GM18526 (cell line): ENCODE measurements around the gene CDYL.

Experiments
- POLR2A ChIP-seq: IDR thresholded peaks from 3 replicates; pipeline ENCODE4 v1.6.1; 2011; ENCODE audit not compliant: insufficient read length; ENCODE audit errors: extremely low read depth

CDYL gene

DNA sequence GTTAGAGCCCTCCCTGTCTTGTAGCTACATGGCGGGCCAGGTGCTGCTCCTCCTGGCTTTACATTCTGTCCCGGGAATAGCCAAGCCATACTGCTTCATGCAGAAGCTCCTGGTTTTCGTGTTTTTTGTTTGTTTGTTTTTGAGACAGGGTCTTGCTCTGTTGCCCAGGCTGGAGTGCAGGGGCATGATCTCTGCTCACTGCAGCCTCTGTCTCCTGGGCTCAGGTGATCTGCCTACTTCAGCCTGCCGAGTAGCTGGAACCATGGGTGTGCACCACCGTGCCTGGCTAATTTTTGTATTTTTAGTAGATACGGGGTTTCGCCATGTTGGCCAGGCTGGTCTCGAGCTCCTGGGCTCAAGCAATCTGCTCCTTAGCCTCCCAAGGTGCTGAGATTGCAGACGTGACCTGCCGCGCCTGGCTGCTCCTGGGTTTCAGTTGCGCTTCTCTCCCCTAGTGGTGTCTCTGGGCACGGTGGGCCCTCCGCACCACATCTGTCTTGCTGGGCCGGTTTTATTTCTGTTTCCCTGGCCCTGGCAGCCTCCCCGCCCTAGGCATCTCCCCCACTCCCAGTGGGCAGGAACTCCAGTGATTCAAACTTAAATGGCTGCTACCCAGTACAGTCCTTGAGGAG lies 12.9 kb downstream of the CDYL start:
- no peak for TF ChIP-seq POLR2A

DNA sequence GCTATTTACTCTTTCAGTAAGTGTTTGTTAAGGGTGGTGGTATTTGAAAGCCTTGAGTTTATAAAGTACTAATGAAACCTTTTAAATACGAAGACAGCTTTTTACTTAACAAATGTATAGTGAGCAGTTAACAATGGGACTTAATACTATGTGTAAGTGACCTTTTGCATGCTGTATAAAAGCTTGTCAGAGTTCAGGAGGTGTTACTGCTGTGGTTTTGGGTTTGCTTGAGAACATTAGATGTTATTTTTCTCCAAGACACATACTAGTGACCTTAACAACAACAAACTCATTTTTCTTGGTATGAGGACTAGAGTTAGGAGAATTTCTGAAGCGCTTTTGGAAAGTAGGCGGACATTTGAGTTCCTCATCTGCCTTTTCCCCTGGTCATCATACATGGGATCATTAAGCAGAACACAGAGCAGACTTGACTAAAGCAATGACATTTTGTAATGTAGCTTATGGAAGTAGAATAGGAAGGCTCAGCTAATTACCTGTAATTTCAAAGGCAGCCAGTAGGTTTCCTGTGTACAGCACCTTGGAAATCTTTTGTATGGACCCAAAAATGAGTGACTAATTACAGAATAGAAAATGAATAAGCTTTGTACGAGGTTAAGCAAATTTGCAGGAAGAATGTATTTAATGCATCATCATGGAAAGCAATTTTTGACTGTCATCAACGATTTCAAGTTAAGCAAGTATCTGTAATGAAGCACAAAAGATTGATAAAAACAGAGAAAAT lies 14.1 kb downstream of the CDYL start:
- no peak for TF ChIP-seq POLR2A

DNA sequence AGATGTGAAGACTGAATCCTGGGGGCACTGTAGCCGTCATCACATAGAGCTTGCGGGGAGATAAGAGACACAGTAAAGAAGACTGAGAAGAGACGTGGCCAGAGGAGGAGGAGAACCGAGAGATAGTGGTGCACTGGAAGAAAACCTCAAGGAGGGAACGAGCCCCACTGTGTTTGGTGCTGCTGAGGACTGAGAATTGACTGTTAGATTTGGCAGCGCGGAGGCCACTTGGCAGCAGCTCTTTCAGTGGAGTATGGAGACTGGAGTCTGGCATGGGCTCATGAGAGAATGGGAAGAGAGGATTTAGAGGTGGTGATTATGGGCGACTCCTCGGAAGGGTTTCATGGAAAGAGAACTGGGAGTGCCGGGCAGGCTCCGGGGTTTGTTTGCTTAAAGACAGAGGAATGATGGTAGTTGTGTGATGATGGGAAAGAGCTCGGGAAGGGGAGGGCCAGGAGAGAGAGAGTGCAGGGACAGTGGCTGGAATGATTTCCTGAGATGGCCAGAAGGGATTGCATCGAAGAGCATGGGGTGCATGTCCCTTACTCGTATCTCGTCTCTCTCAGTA lies 18.0 kb downstream of the CDYL start:
- TF ChIP-seq POLR2A: no peak

DNA sequence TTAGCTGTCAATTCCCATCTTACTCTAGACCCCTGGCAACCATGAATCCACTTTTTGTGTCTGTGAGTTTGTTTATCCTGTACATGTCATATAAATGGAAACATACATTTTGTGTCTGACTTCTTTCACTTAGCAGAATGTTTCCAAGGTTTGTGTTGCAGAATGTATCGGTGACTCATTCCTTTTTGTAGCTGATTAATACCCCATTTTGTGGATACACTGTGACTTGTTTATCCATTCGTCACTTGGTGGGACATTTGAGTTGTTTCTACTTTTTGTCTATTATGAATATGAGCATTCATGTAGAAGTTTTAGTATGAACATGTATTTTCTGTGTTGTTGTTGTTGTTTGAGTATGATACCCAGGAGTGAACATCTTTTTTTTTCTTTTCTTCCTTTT lies 21.4 kb downstream of the CDYL start:
- TF ChIP-seq POLR2A: no peak

DNA sequence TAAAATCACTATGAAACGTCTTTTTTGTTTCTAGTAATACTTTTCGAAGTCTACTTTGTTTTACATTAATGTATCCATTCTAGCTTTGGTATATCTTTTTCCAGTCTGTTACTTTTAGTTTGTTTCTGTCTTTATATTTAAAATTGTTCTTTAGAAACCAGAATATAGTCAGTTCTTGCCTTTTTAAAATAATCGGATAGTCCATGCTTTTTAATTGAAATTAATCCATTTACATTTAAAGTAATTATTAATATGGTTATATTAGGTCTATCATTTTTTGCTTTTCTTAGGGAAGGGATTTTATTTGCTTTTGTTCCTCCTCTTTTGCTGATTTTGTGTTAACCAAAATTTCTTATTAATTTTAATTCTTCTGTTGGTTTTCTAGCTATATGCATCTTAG lies 23.7 kb downstream of the CDYL start:
- TF ChIP-seq POLR2A: no peak

DNA sequence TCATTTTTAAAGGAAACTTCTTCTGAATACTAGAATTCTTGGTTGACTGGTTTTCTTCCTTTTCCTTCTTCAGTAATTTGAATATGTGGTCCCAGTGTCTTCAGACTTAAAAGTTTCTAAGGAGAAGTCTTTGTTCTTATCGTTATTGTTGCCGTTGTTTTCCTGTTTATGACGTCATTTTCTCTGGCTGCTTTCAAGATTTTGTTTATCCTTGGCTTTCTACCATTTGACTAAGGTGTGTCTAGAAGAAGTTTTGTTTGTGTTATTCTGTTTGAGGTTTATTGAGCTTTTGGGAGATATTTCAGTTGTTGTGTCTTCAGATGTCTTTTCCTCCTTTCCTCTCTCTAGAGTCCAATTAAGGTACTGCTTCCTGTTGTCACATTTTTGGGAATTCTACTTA lies 24.5 kb downstream of the CDYL start:
- TF ChIP-seq POLR2A: no peak

DNA sequence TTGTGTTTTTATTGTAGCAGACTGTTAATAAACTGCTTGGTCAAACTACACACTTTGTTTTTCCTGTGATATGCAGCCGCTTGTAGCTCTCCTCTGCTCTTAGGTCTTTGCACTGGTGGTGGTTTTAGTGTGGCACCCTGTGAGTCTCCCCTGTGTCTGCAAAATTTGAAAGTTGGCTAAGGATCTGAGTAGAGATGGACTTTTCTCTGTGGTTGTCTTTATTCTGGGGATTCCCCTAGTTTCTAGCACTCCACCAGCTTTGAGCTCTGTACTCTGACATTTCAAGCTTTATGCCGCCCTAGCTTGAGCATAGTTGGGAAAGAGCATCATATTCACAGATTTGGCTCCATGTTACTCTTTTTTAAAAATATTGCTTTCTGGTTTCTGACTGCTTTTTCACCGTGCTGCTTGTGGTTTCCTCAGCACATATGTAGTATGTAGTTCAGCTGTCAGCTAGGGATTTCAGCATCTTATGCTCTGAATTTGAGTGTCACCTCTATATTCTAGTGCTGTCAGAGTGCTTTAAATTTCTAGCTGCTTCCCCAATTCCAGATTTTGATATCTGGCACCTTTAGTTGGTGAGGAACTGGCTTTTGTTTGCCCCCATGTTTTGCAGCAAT lies 25.4 kb downstream of the CDYL start:
- TF ChIP-seq POLR2A: no peak

DNA sequence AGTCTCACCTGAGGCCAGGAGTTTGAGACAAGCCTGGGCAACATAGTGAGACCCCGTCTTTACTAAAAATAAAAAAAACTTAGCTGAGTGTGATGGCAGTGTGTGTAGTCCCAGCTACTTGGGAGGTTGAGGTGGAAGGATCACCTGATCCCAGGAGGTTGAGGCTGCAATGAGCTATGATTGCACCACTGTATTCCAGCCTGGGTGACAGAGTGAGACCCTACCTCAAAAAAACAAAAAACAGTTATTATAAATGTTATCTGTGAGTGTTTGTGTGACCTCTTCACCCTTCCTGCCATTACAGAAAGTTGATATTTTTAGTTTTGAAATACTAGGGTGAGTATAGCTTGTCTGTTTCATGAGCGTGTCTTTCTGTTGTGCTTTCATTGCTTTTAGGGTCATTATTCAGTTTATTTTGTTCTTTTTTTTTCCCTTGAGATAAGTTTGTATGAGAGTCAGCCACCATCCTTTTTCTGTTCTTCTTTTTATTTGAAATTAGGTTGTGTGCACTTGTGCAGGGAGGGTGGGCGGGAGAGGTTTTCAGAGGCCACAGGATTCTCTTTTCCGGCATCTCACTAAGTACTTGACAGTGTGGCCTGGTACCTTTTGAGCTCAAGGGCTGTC lies 26.2 kb downstream of the CDYL start:
- TF ChIP-seq POLR2A: no peak

DNA sequence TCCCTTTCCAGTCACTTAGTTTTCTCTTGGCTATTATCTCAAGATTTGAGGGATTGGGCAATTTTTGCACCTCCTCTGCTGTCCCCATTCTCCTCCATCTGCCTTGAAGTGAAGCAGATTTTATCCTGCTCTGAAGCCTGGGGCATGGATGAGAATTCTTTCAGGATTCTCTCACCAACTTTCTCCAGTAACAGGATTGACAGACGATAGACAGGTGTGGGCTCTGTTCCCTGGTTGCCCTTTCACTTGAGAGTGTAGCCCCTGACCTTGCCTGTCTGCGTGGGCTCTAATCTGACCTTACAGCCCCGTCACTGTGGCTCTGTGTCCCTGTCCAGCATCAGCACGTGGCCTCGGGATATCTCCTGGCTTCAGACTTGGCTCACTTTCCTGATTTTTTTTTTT lies 27.1 kb downstream of the CDYL start:
- no peak for TF ChIP-seq POLR2A

DNA sequence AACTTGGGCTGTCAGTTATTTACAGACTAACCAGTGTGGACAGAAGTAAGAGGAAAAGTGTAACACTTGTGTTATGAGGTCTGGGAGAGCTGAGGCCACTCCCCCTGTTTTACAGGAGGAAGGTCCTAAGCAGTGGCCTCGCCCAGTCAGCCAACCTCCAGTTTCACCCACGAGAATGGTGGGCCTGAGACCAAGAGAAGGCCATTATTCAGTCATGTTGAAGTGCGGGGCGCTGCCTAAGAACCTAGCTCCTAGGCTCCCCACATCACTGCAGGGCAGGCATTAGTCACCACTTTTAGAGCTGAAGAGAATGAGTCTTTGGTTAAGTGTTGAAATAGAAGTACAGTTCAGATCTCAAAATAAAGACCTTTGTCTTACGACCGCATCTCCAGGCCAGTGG lies 27.9 kb downstream of the CDYL start:
- no peak for TF ChIP-seq POLR2A

DNA sequence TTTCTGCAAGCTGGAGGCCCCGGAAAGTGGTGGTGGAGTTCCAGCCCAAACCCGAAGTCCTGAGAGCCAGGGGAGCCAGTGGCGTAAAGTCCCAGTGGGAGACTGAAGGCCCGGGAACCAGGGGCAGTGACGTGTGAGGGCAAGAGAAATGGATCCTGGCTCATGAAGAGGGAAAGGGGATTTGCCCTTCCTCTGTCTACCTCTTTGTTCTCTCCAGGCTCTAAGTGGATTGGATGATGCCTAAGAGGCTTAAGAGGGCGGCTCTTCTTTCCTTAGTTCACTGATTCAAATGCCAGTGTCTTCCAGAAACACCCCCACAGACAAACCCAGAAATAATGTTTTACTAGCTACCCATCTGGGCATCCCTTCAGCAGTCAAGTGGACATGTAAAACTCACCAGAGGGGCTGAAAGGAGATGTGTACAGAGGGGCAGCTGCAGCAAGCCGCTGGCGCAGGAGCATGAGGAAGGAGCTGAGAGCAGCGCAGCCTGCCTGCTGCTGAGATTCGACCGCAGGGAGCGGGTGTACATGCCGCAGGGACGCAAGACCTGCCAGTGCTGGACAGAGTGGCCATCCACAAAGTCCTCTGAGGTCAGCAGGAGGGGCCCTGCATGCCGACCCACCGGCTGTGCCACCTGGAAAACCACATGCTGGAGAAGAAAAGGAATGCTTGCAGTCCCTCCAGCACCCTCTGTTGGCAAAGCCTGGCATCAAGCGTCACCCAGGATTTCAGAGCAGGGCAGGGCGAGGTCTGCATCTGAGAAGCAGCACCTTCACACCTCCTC lies 29.5 kb downstream of the CDYL start:
- TF ChIP-seq POLR2A: no peak

DNA sequence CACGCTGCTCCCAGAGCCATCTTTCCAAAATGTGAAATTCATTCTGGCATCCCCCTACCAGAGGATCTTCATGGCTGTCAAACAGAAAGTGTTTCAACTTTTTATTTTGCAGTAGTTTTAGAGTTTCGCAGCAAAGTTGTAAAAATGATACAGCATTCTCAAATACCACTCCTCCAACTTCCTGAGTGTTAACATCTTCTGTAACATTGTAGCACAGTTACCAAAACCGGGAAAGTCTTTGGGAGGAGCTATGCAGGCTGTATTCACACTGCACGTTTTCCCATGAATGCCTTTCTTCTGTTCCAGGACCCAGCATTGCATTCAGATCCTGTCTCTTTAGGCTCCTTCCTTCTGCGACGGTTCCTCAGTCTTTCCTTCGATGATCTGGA lies 30.1 kb downstream of the CDYL start:
- no peak for TF ChIP-seq POLR2A

DNA sequence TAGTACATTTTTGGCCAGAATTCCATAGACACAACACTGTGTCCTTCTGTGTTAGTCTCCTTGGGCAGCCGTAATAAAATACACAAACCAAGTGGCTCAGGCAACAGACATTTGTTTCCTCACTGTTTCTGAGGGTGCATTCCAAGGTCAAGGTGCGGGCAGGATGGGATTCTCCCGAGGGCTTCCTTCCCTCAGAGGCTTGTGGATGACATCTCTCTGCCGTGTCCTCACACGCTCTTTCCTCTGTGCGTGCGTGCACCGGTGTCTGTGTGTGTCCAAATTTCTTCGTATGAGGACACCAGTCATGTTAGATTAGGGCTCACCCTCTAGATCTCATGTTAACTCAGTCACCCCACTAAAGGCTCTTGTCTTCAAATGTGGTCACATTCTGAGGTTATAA lies 30.6 kb downstream of the CDYL start:
- TF ChIP-seq POLR2A: no peak

DNA sequence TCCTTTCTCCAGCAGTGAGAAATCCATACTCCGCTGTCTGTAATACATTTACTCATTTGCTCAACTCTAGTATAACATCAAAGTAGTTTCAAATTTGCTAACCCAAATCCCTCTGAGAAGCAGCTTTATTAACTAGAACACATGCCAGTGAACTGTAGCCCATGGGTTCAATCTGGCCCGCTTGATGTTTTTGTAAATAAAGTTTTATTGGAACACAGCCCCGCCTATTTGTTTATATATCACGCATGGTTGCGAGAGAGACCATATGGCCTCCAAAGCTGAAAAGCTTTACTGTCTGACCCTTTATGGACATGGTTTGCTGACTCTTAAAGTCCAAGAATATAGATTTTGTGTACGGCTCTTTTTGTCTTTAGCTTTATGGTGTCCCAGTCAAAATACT lies 32.2 kb downstream of the CDYL start:
- no peak for TF ChIP-seq POLR2A

DNA sequence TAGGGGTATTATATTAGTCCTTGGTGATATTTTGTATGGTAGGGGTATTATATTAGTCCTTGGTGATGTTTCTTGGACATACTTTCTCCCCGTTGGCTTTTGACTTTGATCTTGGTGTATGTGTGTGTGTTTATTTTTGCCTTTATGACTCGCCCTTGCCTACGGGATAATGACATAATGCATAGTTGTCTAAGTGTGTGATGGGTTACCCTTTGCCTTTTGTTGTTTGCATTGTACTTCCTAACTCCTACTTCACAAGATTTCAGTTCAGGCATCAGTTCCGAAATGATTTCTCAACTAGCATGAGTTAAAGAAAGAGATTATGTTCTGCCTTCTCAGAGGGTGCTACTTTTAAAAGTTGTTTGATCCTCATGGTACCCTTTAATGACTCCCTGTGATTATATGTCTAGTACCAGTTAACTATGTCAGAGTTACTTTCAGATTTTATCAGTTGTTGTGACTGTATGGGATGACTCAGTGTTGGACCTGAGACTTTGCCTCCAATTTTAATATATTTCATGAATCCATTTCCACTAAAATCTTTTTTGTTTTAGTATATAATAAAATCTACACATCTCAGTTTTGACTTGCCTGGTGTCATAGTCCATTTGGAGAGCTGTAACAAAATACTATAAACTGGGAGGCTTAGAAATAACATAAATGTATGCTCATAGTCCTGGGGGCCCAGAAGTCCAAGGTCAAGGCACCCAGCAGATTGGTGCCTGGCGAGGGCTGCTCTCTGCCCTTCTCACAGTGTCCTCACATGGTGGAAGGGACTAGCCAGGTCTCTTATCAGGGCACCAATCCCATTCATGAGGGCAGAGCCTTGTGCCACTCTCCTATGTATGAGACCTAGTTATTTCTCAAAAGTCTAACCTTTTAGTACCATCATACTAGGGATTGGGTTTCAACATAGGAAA lies 34.1 kb downstream of the CDYL start:
- no peak for TF ChIP-seq POLR2A

DNA sequence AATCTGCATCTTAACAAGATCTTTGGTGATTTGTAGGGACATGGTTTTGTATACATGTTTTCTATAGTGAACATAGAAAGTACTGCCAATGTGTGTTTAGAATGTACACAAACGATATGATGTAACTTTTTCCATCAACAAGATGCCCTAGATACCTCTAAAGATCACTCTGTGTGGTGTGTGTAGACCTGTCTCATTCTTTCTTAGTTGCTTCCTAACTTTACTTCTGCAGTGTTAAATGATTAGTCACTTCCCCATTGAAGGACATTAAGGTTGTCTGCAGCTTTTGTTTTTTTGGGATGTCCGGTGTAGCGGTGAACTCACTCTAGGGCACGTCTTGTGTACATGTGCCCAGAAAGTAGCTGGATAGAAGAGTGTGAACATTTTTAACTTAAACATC lies 35.9 kb downstream of the CDYL start:
- TF ChIP-seq POLR2A: no peak
